ENCODE data around the gene HOXC9.

Gene HOXC9

GRCh38 chr12:53989227-53990113, 10.5 kb upstream of the HOXC9 start:
- peak; percentile 70 to 77 for DNase-seq

- no peak for DNase-seq
These were observed 9.5 kb upstream of the HOXC9 start for GRCh38 chr12:53990311-53991076.

DNA sequence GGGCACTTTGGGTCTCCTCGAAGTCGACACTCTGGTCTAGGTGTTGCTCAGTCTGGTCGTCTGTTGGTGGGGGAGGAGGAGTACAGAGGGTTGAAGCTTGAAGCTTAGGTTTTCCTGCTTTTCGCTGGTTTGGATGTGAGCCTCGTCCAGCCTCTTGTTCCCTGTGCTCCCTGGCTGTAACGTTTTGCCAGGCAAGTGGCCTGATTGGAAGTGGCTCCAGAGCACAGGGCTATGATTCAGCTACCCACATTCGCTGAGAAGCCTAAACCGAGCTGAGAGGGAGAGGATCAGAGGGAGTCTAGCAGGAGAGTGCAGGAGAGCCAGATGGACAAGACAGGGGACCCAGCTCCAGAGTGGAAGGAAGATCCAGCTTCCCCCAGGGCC, 8.9 kb upstream of the HOXC9 start:
- DNase-seq = no peak

DNA sequence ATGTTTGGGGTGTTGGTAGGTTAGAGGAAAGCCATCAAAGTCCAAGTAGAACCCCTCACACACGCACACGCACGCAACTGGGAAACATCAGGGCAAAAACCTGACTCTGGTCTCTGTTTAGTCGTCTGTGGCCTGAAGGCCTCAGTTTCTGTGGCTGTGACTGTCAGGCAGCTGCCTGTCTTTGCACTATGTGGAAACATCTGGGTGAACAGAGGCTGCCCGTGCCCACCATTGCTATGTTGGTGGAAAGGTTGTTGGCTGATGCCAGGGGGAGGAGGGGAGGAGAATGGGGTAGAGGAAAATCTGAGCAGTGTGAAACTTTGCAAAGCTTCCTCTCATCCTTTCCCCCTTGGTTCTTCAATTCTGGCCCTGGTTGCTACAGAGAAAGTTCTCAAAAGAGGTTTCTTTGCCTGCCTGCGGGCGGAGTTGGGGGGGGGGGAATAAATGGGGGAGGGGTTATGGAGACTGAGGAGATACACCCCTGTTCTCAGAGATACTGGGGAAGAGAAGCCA, 7.5 kb upstream of the HOXC9 start:
- DNase-seq = no peak

- no peak for DNase-seq
These were observed 6.6 kb upstream of the HOXC9 start for GRCh38 chr12:53993162-53994008.

GRCh38 chr12:53994009-53994263, 6.0 kb upstream of the HOXC9 start:
- DNase-seq = no peak

GRCh38 chr12:53994264-53995001, 5.5 kb upstream of the HOXC9 start:
- DNase-seq = no peak

- DNase-seq = no peak
These were observed 5.0 kb upstream of the HOXC9 start for GRCh38 chr12:53995002-53995377.

DNA sequence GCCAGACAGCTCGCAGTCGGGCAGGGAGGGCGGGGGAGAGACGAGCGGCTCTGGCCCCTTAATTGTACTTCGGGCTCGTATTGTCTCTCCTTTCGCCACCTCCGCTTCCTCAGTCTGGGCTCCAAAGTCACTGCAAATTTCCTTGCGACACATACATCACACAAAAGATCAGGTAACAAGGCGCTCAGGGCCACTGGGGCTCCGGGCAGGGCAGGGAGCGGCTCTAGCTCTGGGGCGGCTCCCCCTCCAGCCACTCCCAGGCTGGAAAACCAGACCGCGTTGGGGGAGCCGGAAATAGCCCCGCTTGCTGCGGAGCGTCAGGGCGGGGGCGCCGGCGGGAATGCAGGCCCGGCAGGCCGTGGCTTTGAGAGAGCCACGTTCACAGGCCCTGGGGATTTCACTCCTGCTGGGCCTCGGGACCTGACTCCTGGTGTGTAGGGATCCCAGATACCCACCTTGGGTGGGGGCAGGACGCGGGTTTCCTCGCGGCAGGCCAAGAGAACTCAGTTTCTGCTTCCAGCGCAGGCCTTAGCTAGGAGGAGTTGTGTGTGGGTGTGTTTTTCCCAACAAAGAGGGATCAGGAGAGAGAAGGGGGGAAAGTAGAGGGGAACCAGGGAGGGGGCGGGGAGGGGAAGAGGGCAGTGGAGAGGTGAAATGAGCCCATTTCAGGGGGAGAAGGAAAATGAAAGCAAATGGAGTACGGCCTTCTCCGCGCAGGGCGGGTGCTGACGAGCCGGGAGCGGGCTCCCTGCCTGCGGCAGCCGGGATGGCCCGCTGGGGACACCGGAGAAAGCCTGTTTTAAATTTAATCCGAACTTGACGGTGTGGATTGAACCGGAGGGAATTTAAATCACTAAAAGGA, 4.4 kb upstream of the HOXC9 start:
- DNase-seq = peak; percentile 52 to 57

DNA sequence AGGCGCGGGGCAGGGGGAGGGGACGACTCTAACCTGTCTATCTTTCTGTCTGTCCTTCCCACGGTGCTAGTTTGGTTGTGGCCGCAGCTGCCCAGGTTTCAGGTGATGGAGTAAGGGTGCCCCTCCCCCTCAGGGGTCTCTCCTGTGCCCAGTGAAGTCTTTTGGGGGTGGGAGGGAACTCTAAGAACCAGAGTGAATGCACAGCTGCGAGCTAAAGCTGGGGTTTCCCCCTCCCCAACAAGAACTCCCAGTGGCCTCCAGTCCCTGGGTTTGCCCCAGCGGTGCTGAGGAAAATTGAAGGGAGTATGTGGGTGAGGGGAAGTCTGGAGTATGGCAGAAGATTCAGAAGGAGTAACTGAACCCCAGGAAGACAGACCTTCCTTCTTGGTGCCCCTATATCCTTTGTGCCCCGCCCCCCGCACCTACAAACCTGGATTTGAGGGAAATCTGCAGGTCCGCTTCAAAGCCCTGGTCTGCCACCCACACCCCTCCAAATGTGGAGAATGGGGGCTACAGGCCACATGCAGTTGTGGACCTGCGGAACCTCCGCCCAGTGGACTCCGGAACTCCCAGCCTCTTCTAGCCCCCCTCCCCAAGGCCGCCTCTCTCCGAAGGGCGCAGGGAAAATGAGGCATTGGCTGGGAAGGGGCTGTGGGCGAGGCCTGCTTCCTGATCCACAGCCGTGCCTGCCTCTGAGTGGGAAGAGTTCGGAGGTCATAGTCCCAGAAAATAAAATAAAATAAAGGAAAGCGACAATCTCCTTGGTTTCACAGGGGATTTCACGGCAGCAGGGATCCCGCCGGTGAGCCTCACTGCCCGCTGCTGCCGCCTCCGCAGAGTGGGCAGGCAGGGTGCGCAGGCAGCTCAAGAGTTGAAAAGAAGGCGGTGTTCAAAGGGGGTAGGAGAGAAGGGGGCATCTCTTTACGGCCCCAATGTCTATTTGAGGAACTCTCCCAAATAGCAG, 3.4 kb upstream of the HOXC9 start:
- no peak for DNase-seq

DNA sequence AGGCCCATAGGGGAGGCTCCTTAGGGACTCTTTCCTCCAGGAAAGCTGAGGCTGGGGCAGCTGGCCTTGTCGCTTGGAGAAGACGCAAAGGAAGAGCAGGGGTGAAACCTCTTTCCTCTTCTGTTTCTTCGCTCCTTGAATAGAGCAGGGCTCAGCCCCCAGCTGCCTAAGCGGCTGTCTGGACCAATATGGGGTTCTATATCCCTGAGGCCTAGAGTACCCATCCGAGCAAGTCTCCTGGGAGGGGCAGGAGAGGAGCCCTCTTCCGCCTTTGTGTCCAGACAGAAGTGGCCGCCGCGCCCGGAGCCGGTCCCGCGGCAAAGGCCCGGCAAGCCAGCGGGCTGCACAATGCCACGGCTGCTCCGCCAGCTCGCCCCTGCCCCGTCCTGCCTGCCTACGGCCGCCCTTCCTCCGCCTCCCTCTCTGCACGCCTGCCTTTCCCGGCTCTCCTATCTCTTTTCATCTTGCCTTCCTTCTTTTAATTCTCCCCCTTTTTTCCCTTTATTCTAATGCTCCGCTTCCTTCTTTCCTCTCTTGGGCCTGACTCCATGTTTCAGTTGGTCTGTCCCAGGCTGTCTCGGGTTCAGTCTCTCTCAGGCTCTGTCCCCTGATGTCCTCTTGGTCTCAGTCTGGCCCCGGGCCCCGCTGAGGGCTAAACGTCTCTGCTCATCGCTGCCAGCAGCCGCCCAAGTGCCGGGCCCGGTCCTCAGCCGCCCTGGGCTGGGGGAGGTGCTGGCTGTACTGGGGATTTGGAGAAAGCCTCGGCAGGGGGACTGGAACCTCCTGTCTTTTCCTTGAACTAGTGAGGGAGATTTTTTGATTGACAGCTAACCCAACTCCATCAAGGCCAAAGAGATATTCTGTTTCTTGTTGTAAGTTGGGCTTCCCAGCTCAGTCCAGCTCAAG, 2.5 kb upstream of the HOXC9 start:
- no peak for DNase-seq

DNA sequence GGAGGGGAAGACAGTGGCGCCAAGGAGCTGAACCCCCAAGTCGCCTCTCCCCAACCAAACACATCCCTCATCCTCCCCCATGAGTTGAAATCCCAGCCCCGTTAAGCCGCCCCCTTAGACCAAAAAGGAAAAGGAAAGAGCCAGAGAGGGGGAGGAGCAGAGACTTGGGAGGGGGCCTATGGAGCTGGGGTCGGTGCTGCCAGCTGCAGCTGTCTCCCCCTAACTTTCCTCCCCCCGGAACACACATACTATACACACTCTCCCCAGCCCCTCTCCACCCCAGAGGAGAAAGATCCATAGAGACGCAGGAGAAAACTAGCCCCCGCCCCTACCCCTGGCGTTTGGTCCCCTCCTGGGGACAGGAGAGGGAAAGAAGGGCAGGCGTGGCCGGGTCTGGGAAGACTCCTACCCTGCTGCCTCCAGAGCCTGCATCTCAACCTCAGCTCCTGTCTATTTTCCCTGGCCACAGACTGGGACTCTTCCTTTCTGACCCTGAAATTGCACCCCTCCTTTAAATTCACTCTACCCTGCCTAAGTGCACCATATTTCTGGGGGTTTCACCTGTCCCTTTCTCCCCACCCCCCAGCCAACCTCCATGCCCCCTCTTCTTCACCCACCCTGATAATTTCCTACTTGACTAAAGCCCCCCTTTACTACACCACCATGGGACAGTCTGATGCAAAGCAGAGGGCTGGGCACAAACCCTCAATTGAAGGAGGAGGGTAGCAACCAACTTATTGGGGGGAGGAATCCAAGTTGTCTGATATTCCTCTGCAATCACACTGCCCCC, 1.7 kb upstream of the HOXC9 start:
- DNase-seq = no peak

GRCh38 chr12:53998900-53999236, 1.1 kb upstream of the HOXC9 start:
- DNase-seq = no peak

- no peak for DNase-seq
These were observed 324 bp upstream of the HOXC9 start for GRCh38 chr12:53999559-54000115.

GRCh38 chr12:54001283-54002187, 1.6 kb downstream of the HOXC9 start:
- DNase-seq = no peak

GRCh38 chr12:54002278-54002914, 2.4 kb downstream of the HOXC9 start:
- no peak for DNase-seq

All from AML-193 (cell line).